Ramos (cell line): ENCODE data around the gene PTOV1.

Source experiments
- in situ Hi-C: fragments of 300-500 bp; cut with MboI; formaldehyde crosslinking; loops from one replicate; pipeline ENCODE4 v1.14.3; 2022; ENCODE audit warnings: low sequenced_read_pairs; ENCODE audit not compliant: unreplicated experiment

PTOV1 gene

GRCh38 chr19:49871349-49871985, 20.5 kb downstream of the PTOV1 start:
- in situ Hi-C loops: no loop called here

GRCh38 chr19:49872245-49873128, 21.5 kb downstream of the PTOV1 start:
- in situ Hi-C loops: no loop called here

GRCh38 chr19:49873129-49873521, 22.2 kb downstream of the PTOV1 start:
- in situ Hi-C loops: no loop called here

- in situ Hi-C loops: no loop called here
Observed at GRCh38 chr19:49873834-49874233, 22.9 kb downstream of the PTOV1 start.

- in situ Hi-C loops: no loop called here
Observed at GRCh38 chr19:49874503-49875157, 23.7 kb downstream of the PTOV1 start.

- in situ Hi-C loops: no loop called here
Observed at GRCh38 chr19:49875177-49875576, 24.2 kb downstream of the PTOV1 start.

GRCh38 chr19:49875857-49876421, 25.0 kb downstream of the PTOV1 start:
- in situ Hi-C loops: no loop called here

GRCh38 chr19:49876422-49877019, 25.6 kb downstream of the PTOV1 start:
- in situ Hi-C loops: no loop called here

GRCh38 chr19:49877020-49877878, 26.3 kb downstream of the PTOV1 start, which contains the start of the genes AKT1S1 and TBC1D17:
Gene AKT1S1, minus strand, starts transcription at chr19:49877355. Its CDS starts 4,060 bp downstream, at chr19:49873295.
Gene TBC1D17, plus strand, starts transcription at chr19:49877702. Its CDS starts 22 bp downstream, at chr19:49877724.
- in situ Hi-C loops: no loop called here

GRCh38 chr19:49877879-49878743, 27.2 kb downstream of the PTOV1 start:
- in situ Hi-C loops: no loop called here

GRCh38 chr19:49878744-49879070, 27.7 kb downstream of the PTOV1 start:
- in situ Hi-C loops: no loop called here

GRCh38 chr19:49879243-49879963, 28.4 kb downstream of the PTOV1 start:
- in situ Hi-C loops: no loop called here

- in situ Hi-C loops: no loop called here
Observed at GRCh38 chr19:49880162-49880869, 29.4 kb downstream of the PTOV1 start.

GRCh38 chr19:49881186-49881585, 30.2 kb downstream of the PTOV1 start:
- in situ Hi-C loops: no loop called here

GRCh38 chr19:49881672-49882394, 30.9 kb downstream of the PTOV1 start:
- in situ Hi-C loops: no loop called here

GRCh38 chr19:49882643-49883042, 31.7 kb downstream of the PTOV1 start:
- in situ Hi-C loops: no loop called here

GRCh38 chr19:49883094-49883493, 32.1 kb downstream of the PTOV1 start:
- in situ Hi-C loops: no loop called here
